Erythroblast (primary cell): ENCODE measurements around the gene DBN1.

Source experiments
- DNase-seq, 2 experiments: peaks; one replicate each; lab custom pipeline; 2025; lab: John Stamatoyannopoulos, UW
- GATA1 ChIP-seq: IDR thresholded peaks from 2 replicates; pipeline ENCODE4 v1.6.1; 2011; ENCODE audit warnings: low read depth, mild to moderate bottlenecking, control low read depth, low read length, moderate library complexity
- POLR2A ChIP-seq: IDR thresholded peaks from 2 replicates; pipeline ENCODE4 v1.6.1; 2011; ENCODE audit warnings: mild to moderate bottlenecking, low read length

DBN1 gene

GRCh38 chr5:177509991-177510566 lies 36.6 kb upstream of the DBN1 start:
- TF ChIP-seq POLR2A = no peak
- no peak for TF ChIP-seq GATA1
- peak; percentile 30 to 42 for DNase-seq

DNA sequence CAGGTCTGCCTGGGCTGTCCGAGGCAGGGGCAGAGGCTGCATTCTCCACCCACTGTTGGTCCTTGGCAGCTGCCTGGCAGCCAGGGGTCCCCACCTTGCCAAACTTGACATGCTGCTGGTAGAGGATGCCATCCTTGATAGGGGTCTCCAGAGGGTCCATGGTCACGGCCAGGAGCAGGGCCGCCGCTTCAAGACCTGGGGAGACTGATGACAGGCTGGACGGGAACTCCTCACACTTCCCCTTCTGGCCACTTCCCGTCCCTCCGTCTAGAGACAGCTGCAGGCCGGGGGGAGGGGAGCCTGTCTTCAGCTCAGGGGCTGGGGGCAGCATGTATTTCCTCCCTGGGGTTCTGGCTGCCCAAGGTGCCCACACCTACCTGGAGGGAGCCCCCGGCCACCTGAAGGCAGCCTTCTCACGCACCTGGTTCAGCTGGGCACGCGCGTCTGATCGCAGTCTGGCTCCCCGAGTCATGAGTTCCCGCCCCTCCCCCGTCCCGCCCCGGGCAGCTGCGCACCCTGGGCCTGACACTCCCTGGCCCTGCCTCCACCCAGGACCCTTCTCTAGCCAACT lies 36.0 kb upstream of the DBN1 start, which contains the start of gene DOK3:
Gene DOK3, minus strand, starts transcription at position 446 of the 571 bp plus-strand sequence. Its CDS starts 286 bp downstream, at position 160.
- peak; percentile 58 to 67 for DNase-seq
- no peak for TF ChIP-seq POLR2A
- TF ChIP-seq GATA1 = no peak

DNA sequence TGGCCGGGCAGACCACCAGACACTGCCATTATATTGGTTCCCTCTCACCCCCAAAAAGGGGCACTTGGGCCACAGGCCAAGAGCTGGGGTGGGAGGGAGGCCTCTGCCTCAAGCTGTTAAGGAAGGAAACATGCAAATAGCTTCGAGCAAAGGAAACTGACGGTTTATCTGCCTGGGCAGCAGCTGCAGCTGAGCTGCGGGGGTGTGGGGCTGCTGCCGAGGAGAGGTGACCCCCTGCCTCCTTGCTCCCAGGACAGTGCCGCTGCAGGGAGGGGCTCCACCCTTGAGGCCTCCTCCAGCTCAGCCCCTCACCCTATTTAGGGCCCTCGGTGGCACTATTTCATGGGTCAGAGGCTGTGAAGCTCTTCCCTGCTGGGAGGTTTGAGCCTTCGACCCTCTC lies 35.4 kb upstream of the DBN1 start:
- TF ChIP-seq POLR2A = peak; percentile 20
- TF ChIP-seq GATA1 = no peak
- peak; percentile 72 to 84 for DNase-seq

DNA sequence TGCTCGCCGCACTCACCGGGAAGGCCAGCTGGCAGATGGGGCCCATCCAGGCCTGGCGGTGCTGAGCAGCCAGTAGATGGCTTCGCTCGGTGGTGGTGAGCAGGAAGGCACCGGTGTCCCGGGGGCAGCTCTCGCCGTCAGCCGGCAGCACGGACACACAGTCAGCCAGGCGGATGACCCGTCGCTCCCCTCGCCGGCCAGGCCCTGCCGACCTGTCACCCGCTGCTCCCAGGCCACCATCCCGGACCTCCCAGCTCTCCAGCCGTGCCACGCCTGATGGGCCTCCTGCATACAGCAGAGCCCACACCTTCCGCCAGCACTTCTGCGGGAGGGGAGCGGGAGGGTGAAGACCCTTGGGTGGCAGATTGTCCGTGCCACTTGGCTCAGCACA lies 34.8 kb upstream of the DBN1 start:
- no peak for DNase-seq
- TF ChIP-seq GATA1 = no peak

DNA sequence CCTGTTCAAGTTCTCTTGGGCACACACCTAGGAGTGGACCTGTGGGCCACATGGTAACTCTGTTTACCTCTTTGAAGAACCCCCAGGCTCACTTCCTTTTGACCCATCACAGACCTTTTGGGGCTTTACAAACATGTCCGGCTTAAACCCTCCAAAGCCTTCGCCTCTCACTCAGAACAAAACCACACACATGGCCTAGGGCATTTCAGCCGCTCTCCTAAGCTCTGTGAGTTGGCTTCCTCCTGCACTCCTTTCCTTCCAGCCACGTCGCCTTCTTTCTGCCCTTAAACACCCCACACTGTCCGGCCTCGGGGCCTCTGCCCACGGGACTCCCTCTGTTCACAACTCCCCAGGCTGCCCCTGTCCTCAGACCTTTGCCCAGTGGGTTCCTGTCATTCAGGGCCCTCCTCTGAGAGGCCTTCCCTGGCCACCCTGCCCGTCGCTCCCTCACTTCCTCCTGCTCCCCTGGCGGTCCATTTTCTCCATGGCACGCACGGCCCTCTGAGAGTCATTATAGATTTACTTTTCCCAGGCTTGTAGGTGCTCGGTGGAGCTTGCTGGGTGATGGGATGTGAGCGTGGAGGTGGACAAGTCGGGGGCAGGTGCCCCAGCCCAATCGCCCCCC lies 34.3 kb upstream of the DBN1 start:
- TF ChIP-seq GATA1 (no peak), POLR2A (no peak)

DNA sequence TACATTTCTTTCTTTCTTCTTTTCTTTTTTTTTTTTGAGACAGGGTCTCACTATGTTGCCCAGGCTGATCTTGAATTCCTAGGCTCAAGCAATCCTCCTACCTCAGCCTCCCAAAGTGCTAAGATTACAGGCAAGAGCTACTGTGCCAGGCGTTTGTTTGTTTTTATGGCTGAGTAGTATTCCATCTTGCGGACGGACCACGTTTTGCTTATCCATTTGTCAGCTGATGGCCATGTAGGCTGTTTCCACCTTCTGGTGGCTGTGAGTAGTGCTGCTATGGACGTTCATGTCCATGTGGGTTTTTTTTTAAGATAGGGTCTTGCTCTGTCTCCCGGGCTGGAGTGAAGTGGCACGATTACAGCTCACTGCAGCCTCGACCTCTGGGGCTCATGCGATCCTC lies 33.7 kb upstream of the DBN1 start:
- peak; percentile 55 to 75 for DNase-seq
- TF ChIP-seq GATA1 (no peak), POLR2A (no peak)

More for the DNA sequence above, 34.3 kb upstream of the DBN1 start:
- peak in 1 of 2 experiments; percentile 47 for DNase-seq

GRCh38 chr5:177505075-177505474 lies 31.6 kb upstream of the DBN1 start:
- TF ChIP-seq GATA1 = no peak
- no peak for TF ChIP-seq POLR2A
- DNase-seq = no peak

DNA sequence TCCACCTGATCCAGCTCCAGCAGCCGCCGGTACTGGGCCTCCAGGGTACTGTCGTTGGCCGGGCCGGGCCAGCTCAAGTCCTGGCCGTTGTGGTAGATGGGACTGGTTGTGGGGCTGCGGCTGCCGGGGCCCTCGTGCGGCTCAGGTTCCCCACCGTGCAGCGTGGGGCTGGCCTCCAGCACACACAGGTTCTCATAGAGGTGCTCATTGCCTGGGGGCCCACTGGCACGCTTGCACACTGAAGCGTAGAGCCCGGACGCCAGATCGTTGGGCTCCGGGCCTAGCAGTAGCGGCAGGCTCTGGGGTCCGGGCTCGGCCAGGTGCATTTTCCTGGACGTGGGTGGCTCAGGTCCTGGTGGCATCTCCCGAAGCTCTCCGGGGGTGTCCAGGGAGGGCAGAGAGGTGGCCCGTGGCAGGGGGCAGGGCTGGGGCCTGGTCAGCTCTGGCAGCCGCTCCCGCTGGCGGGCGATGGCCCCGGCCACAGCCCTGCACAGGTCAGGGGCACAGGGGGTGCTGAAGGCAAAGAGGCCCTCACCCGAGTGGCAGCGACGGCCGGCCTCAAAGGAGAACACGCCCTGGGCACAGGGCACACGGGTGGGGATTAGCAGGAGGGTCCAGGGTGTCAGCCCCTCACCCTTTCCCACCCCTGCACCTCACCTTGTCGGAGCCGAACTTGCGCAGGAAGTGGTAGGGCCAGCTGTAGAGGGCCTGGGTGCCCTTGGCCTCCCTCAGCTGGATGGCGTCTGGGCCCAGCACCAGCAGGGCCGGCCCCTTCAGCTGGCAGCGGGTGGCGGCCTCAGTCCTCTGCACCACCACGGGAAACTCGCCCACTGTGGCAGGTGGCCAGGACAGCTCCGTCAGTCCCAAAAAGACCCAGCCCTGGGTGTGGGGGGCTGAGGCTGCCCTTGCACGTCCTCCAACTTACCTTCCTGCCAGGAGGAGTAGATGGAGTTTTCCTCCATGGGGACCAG lies 30.9 kb upstream of the DBN1 start:
- no peak for DNase-seq
- TF ChIP-seq GATA1 (no peak), POLR2A (no peak)

DNA sequence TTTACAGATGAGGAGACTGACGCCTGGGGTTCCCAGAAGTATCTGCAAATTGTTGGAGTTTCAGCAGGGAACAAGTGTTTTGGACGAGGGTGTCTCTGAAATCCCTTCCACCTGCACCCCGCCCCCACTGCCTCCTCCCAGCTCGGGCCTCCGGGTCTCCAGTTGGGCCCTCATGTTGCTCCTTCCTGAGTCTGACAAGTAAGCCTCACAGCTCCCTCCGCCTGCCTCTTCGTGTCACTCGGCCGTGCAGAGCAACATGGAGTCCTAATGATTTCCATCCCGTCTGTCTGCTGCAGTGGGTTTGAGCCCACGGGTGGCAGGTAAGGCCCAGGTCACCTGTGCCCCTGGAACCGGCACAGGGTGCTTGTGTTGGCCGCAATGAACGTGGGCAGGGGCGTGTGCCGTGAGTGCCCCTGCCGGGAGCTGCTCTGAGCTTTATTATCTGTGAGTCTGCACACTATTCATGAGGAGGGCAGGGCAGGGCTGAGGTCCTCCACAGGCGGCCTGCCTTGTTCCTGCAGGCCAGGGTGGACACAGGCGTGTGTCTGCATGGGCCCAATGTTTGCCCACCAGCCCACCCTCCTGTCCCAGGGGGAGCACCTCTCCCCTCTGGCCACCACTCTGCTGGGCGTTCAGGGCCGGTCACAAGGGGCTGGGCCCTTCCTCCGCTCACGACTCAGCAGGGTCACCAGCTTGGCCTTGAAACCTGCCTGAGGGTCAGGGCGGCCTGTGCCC lies 30.1 kb upstream of the DBN1 start:
- no peak for TF ChIP-seq GATA1
- TF ChIP-seq POLR2A = no peak
- no peak for DNase-seq

GRCh38 chr5:177502886-177503285 lies 29.5 kb upstream of the DBN1 start:
- no peak for TF ChIP-seq POLR2A
- TF ChIP-seq GATA1 = no peak
- DNase-seq = no peak

GRCh38 chr5:177501874-177502678 lies 28.6 kb upstream of the DBN1 start:
- no peak for DNase-seq
- TF ChIP-seq GATA1 (no peak), POLR2A (no peak)

GRCh38 chr5:177500685-177501522 lies 27.5 kb upstream of the DBN1 start:
- DNase-seq = peak; percentile 79 to 91
- TF ChIP-seq GATA1 (no peak), POLR2A (peak; percentile 34)
